ENCODE results near the gene MSANTD1. TPM values are rescaled to one million over a fixed set of nuclear protein-coding genes. Genes with fewer than 3 reads are reported as not detected.
A peak's percentile ranks its signal among the peaks of the same experiment; 100 is the strongest.

MSANTD1 gene
- total RNA-seq, 2 donors from 2014 or later: 2.6 to 3.6 TPM

- Histone ChIP-seq H3K4me1 (peaks cover 19% of the 10 kb centered on the region), H3K36me3 (replicated peaks in 1 of 2; ENCODE audit: insufficient read depth in 1 of 2, low read depth in 2 of 2) (no peaks in the 10 kb centered on the region), H3K9me3 (no peaks in the 10 kb centered on the region), H3K4me3 (no peak overlapping the region), H3K27me3 (no peaks in the 10 kb centered on the region), H3K27ac (no peak overlapping the region)
- DNase-seq (peak in 1 of 4 donors; percentile 45), ATAC-seq (no peak)
- TF ChIP-seq CTCF (IDR thresholded peaks at IDR 0.05): no peak
- no peak for TF ChIP-seq POLR2A (IDR thresholded peaks at IDR 0.05)
- WGBS, 2 donors: 81 to 92% methylated on average over 8 to 17 of the region's 17 CpGs
- intact Hi-C loops (cut with DNase I): no loop called here
Observed at GRCh38 chr4:3268395-3269104, 19.6 kb downstream of the MSANTD1 start.

- Histone ChIP-seq H3K27me3 (no peaks in the 10 kb centered on the region), H3K36me3 (replicated peaks in 1 of 2; ENCODE audit: insufficient read depth in 1 of 2, low read depth in 2 of 2) (no peaks in the 10 kb centered on the region), H3K9me3 (no peaks in the 10 kb centered on the region), H3K4me1 (peaks cover 19% of the 10 kb centered on the region), H3K27ac (no peak overlapping the region), H3K4me3 (no peak overlapping the region)
- ATAC-seq (no peak), DNase-seq (no peak)
- intact Hi-C loops (cut with DNase I): no loop called here
- no peak for TF ChIP-seq CTCF (IDR thresholded peaks at IDR 0.05)
- 83 to 91% methylated on average over 18 to 21 of the region's 25 CpGs for WGBS, 2 donors
Observed at GRCh38 chr4:3269105-3269927, 20.4 kb downstream of the MSANTD1 start.

DNA sequence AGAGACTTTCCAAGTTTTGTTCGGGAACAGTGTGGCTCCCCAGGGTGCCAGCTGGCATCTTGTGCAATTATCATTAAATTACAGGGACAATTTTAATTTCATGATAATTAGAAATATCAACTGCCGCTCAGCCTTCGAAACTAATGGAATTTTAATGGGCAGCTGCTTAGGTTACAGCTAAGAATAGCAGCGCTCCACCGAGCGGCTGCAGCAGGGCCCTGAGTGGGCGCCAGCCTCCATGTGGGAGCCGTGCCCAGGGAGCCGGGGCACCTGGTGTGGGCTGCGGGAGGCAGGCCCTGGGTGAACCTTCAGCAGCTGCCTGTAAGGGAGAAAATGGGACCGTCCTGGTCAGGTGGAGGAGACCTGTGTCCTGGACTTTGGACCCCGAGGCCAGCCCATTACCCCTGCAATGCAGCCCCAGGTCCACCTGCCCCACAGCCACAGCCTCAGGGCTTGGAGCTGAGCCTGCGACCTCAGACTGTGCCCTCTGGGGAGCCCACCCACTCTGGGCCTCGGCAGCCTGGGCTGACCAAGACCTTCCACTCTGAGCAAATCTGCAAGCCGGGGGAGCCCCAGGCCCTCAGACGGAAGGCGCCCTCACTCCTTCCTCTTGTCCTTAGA is 21.1 kb downstream of the MSANTD1 start:
- H3K27me3 ChIP-seq: no peaks in the 10 kb centered on the region
- TF ChIP-seq POLR2A (IDR thresholded peaks at IDR 0.05) (no peak), CTCF (IDR thresholded peaks at IDR 0.05) (no peak)
- DNase-seq (peak; percentile 39 to 76 (median 66)), ATAC-seq (peak; percentile 80)
- 37 to 61% methylated on average over 13 to 14 of the region's 17 CpGs for WGBS, 2 donors
- H3K4me3 ChIP-seq: no peak overlapping the region
- H3K36me3 ChIP-seq (replicated peaks in 1 of 2; ENCODE audit: insufficient read depth in 1 of 2, low read depth in 2 of 2): no peaks in the 10 kb centered on the region
- intact Hi-C loops (cut with DNase I): no loop called here
- no peak overlapping the region for H3K27ac ChIP-seq
- H3K9me3 ChIP-seq: no peaks in the 10 kb centered on the region
- peaks cover 19% of the 10 kb centered on the region for H3K4me1 ChIP-seq

GRCh38 chr4:3271131-3271530 is 22.2 kb downstream of the MSANTD1 start:
- Histone ChIP-seq H3K36me3 (replicated peaks in 1 of 2; ENCODE audit: insufficient read depth in 1 of 2, low read depth in 2 of 2) (no peaks in the 10 kb centered on the region), H3K9me3 (no peaks in the 10 kb centered on the region), H3K27me3 (no peaks in the 10 kb centered on the region), H3K4me3 (no peak overlapping the region), H3K27ac (no peak overlapping the region), H3K4me1 (peaks cover 19% of the 10 kb centered on the region)
- TF ChIP-seq CTCF (IDR thresholded peaks at IDR 0.05) (no peak), POLR2A (IDR thresholded peaks at IDR 0.05) (no peak)
- DNase-seq (no peak), ATAC-seq (no peak)
- intact Hi-C loops (cut with DNase I): no loop called here
- 92% methylated on average over 14 of the region's 14 CpGs for WGBS, 2 donors
